GM21423 (cell line): ENCODE results near the gene UFL1.
"Not testable (repeated sequence)": the region's sequence is repeated elsewhere in the genome, so short reads cannot be mapped to it uniquely, and the experiment has no call there.

ENCODE experiments used
- ATAC-seq: cut with Tn5 transposase; IDR thresholded peaks from one replicate; pipeline ENCODE4 v1.9.1; 2021; ENCODE audit warnings: mild to moderate bottlenecking, moderate library complexity; ENCODE audit not compliant: unreplicated experiment

UFL1 gene

DNA sequence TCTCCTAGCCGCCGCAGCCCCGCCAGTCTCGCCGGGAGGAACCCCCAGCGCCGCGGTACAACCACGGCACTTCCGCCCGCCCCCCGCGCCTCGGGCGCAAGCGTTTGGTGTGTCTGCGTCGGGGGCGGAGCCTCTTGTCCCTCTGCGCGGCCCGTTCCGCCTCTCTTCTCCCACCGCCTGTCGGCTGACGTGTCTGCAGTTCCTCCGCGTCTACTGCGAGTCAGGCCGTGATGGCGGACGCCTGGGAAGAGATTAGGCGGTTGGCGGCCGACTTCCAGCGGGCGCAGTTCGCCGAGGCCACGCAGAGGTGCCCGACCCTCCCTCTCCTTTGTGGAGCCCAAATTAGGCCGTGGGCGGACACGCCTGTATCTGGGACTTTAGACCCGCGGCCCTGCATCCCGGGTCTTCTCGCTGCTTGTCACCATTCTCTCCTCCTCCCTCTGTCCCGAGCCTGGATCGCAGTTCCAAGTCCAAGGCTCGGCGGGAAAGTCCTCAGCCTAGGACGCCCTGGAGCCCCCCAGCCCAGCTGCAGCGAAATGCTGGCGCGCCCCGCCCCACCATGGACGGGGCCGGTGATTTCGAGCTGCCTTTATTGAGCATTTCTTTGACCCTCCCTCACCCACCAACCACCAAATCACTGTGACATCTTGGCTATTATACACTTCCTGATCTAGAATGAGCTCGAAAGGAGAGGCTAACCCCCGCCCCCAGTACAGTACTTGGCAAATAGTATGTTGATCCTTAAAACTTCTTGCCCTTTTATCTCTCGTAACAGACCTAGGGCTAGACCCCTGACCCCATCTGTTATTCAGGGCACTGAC, at the start of gene UFL1:
UFL1 (plus strand) TSS at position 163 of the 821 bp plus-strand sequence; CDS start at position 231, 68 bp downstream.
- peak; percentile 98 for ATAC-seq

GRCh38 chr6:96472291-96472690, 49.3 kb upstream of the UFL1 start:
- not testable (repeated sequence) for ATAC-seq

DNA sequence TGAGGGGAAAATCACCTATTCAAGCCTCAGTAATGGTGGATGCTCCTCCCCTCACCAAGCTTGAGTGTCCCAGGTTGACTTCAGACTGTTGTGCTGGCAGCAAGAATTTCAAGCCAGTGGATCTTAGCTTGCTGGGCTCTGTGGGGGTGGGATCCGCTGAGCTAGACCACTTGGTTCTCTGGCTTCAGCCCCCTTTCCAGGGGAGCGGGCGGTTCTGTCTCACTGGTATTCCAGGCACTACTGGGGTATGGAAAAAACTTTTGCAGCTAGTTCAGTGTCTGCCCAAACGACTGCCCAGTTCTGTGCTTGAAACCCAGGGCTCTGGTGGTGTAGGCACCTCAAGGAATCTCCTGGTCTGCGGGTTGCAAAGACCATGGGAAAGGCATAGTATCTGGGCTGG, 42.9 kb upstream of the UFL1 start:
- no peak for ATAC-seq

- ATAC-seq = no peak
These were observed 29.7 kb upstream of the UFL1 start for GRCh38 chr6:96491926-96492325.

DNA sequence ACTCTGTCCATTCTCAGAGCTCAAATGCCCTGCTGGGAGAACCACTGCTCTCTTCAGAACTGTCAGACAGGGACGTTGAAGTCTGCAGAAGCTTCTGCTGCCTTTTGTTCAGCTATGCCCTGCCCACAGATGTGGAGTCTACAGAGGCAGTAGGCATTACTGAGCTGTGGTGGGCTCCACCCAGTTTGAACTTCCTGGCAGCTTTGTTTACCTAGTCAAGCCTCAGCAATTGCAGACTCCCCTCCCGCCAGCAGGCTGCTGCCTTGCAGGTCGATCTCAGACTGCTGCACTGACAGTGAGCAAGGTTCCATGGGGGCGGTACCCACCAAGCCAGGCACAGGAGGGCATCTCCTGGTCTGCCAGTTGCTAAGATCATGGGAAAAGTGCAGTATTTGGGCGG, 21.8 kb upstream of the UFL1 start:
- no peak for ATAC-seq

- ATAC-seq = no peak
These were observed 18.7 kb upstream of the UFL1 start for GRCh38 chr6:96502915-96503314.

DNA sequence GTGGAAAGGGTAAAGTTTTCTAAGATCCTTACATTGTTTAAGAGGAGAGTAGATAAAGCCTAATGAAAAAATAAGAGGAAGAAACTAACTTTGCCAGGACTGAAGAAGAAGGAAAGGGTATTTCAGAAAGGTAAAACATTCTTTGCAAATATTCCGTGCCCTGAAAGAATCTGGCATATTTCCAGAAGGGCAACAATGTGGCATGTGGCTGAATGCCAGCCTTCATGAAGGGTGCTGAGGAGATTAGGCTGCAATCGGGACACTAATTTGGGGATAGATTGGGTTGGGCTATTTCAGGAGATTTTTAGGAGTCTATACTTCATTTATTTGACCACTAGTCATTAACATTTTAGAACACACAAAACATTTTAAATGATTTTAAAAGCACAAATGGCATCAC, 16.2 kb upstream of the UFL1 start:
- no peak for ATAC-seq

GRCh38 chr6:96509281-96509680, 12.3 kb upstream of the UFL1 start:
- no peak for ATAC-seq

GRCh38 chr6:96520171-96521115, 1.2 kb upstream of the UFL1 start:
- no peak for ATAC-seq

- no peak for ATAC-seq
These were observed 331 bp upstream of the UFL1 start for GRCh38 chr6:96521306-96521643.

- ATAC-seq = peak; percentile 31
These were observed 931 bp downstream of the UFL1 start for GRCh38 chr6:96522465-96523009.

GRCh38 chr6:96528193-96528592, 6.6 kb downstream of the UFL1 start:
- no peak for ATAC-seq

GRCh38 chr6:96532399-96532798, 10.8 kb downstream of the UFL1 start:
- ATAC-seq = no peak

DNA sequence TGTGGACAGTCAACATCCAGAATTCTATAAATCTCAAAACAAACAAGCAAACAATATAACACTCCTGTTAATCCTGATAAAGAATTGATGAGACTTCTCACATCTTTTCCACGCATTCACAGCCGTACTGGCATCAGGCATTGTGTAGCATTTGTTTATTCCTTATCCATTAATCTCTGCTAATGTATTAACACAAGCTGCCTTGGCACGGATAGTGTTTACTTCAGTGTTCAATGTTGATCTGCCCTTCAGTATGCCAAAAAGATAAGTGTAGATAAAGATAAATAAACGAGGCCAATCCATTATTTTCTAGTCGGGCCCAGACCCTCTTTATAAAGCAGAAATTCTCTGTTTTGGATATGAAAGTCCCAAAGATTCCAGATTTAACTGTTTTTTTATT, 16.1 kb downstream of the UFL1 start:
- no peak for ATAC-seq

- ATAC-seq = no peak
These were observed 21.1 kb downstream of the UFL1 start for GRCh38 chr6:96542702-96543101.

- ATAC-seq = no peak
These were observed 24.3 kb downstream of the UFL1 start for GRCh38 chr6:96545882-96546281.

GRCh38 chr6:96547654-96548053, 26.0 kb downstream of the UFL1 start:
- no peak for ATAC-seq

DNA sequence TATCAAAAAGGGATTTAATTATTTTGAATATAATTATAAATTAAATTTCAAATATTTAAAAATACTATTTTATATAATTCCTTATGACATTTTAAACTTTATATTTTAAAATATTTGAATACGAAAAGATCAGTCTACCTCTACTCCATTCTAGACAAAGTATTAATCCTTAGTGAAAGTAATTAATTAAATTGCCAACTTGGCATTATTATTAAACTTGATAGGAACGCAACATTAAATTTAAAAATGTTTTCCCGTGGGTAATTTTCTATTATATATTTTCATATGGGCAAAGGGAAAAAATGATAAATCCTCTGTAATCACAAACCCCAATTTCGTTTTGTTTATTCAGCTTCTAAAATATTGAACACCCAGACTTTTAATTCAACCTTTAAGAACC, 33.0 kb downstream of the UFL1 start:
- ATAC-seq = no peak

GRCh38 chr6:96559740-96560139, 38.1 kb downstream of the UFL1 start:
- ATAC-seq = not testable (repeated sequence)

- ATAC-seq = no peak
These were observed 41.3 kb downstream of the UFL1 start, which contains the start of gene FHL5 for GRCh38 chr6:96562886-96563285. Gene FHL5 (plus strand): TSS chr6:96563128. CDS start chr6:96603614, 40,486 bp downstream.

GRCh38 chr6:96563853-96564252, 42.2 kb downstream of the UFL1 start:
- peak; percentile 75 for ATAC-seq
